Trophoblast cell (in vitro differentiated cells and primary cell): ENCODE measurements around the gene RHO.
A peak's percentile ranks its signal among the peaks of the same experiment; 100 is the strongest.

ENCODE experiments used
- DNase-seq, 2 donors: peaks; one replicate each; pipeline ENCODE4 v3.0.0-alpha.2; 2016
- H2AFZ ChIP-seq: 2 replicates; pipeline ENCODE4 v1.6.1; 2013; ENCODE audit warnings: low read length, moderate library complexity, mild to moderate bottlenecking; ENCODE audit not compliant: insufficient read depth, poor library complexity
- H2AK5ac ChIP-seq: 2 replicates; pipeline ENCODE4 v1.6.1; 2013; ENCODE audit warnings: mild to moderate bottlenecking, low read length
- H2BK120ac ChIP-seq: 2 replicates; pipeline ENCODE4 v1.6.1; 2013; ENCODE audit warnings: low read length, mild to moderate bottlenecking, moderate library complexity; ENCODE audit not compliant: insufficient read depth, poor library complexity
- H2BK12ac ChIP-seq: 2 replicates; pipeline ENCODE4 v1.6.1; 2013; ENCODE audit warnings: mild to moderate bottlenecking, low read length, moderate library complexity
- H2BK5ac ChIP-seq: 2 replicates; pipeline ENCODE4 v1.6.1; 2013; ENCODE audit warnings: low read length, low read depth, moderate library complexity, mild to moderate bottlenecking; ENCODE audit not compliant: poor library complexity
- H3K14ac ChIP-seq: 2 replicates; pipeline ENCODE4 v1.6.1; 2013; ENCODE audit warnings: mild to moderate bottlenecking, low read length
- H3K18ac ChIP-seq: 2 replicates; pipeline ENCODE4 v1.6.1; 2013; ENCODE audit warnings: mild to moderate bottlenecking, low read length
- H3K23ac ChIP-seq: 2 replicates; pipeline ENCODE4 v1.6.1; 2013; ENCODE audit warnings: low read length
- H3K27ac ChIP-seq: 2 replicates; pipeline ENCODE4 v1.5.1; 2013; ENCODE audit warnings: low read depth, mild to moderate bottlenecking, inconsistent platforms, low read length, moderate library complexity
- H3K27me3 ChIP-seq: 2 replicates; pipeline ENCODE4 v1.6.1; 2013; ENCODE audit warnings: inconsistent platforms, mild to moderate bottlenecking, low read length, moderate library complexity; ENCODE audit not compliant: insufficient read depth
- H3K36me3 ChIP-seq, 2 experiments: 1 replicate in 1 of 2; 2 replicates in 1 of 2; pipeline ENCODE4 v1.6.1; 2013; ENCODE audit warnings: low read length in 2 of 2, mild to moderate bottlenecking in 2 of 2, moderate library complexity in 1 of 2; ENCODE audit not compliant: insufficient read depth in 2 of 2, control insufficient read depth in 1 of 2
- H3K4ac ChIP-seq: 2 replicates; pipeline ENCODE4 v1.6.1; 2013; ENCODE audit warnings: low read depth, mild to moderate bottlenecking, low read length, moderate library complexity
- H3K4me1 ChIP-seq, 2 experiments: 1 replicate in 1 of 2; 2 replicates in 1 of 2; pipeline ENCODE4 v1.6.1; 2013; ENCODE audit warnings: low read length in 2 of 2, mild to moderate bottlenecking in 2 of 2, moderate library complexity in 1 of 2; ENCODE audit not compliant: insufficient read depth in 2 of 2, control insufficient read depth in 1 of 2
- H3K4me2 ChIP-seq: 2 replicates; pipeline ENCODE4 v1.6.1; 2013; ENCODE audit warnings: inconsistent platforms, mild to moderate bottlenecking, low read length, moderate library complexity
- H3K4me3 ChIP-seq: 2 replicates; pipeline ENCODE4 v1.5.1; 2013; ENCODE audit warnings: mild to moderate bottlenecking, low read depth, low read length, inconsistent platforms
- H3K79me1 ChIP-seq: one replicate; pipeline ENCODE4 v1.6.1; 2013; ENCODE audit warnings: low read length
- H3K79me2 ChIP-seq: 2 replicates; pipeline ENCODE4 v1.6.1; 2013; ENCODE audit warnings: low read length, mild to moderate bottlenecking; ENCODE audit not compliant: control insufficient read depth, insufficient read depth, poor library complexity
- H3K9ac ChIP-seq: 2 replicates; pipeline ENCODE4 v1.6.1; 2013; ENCODE audit warnings: mild to moderate bottlenecking, low read length
- H3K9me3 ChIP-seq: 2 replicates; pipeline ENCODE4 v1.6.1; 2013; ENCODE audit warnings: low read depth, mild to moderate bottlenecking, control low read depth, inconsistent platforms, low read length; ENCODE audit not compliant: insufficient read depth
- H4K12ac ChIP-seq: 2 replicates; pipeline ENCODE4 v1.6.1; 2013; ENCODE audit warnings: low read depth, mild to moderate bottlenecking, low read length, moderate library complexity
- H4K8ac ChIP-seq: 2 replicates; pipeline ENCODE4 v1.6.1; 2013; ENCODE audit warnings: low read depth, mild to moderate bottlenecking, low read length, moderate library complexity
- H4K91ac ChIP-seq: one replicate; pipeline ENCODE4 v1.6.1; 2013; ENCODE audit warnings: low read depth, mild to moderate bottlenecking, low read length, moderate library complexity
- WGBS: extraction: QIAGEN DNeasy Blood & Tissue Kit; methylation state at CpG from one replicate; pipeline ENCODE4 v1.1.7; 2013; ENCODE audit warnings: missing lambda C conversion rate; ENCODE audit not compliant: insufficient read length, insufficient coverage; ENCODE audit errors: extremely low coverage; 5-methylcytosine and 5-hydroxymethylcytosine counted together

The RHO gene

DNA sequence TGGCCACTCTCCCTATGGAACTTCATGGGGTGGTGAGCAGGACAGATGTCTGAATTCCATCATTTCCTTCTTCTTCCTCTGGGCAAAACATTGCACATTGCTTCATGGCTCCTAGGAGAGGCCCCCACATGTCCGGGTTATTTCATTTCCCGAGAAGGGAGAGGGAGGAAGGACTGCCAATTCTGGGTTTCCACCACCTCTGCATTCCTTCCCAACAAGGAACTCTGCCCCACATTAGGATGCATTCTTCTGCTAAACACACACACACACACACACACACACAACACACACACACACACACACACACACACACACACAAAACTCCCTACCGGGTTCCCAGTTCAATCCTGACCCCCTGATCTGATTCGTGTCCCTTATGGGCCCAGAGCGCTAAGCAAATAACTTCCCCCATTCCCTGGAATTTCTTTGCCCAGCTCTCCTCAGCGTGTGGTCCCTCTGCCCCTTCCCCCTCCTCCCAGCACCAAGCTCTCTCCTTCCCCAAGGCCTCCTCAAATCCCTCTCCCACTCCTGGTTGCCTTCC, 1.9 kb downstream of the RHO start:
- no peaks in the 10 kb centered on the region for H3K36me3 ChIP-seq
- H3K9ac ChIP-seq: peak overlapping the region; percentile 38
- H4K8ac ChIP-seq: no peak overlapping the region
- H3K23ac ChIP-seq: no peak overlapping the region
- no peak overlapping the region for H3K18ac ChIP-seq
- no peak overlapping the region for H3K27ac ChIP-seq
- H2AFZ ChIP-seq: no peak overlapping the region
- WGBS: no CpG with 5 or more reads among the region's 6 CpGs
- DNase-seq: no peak
- H3K14ac ChIP-seq: peak overlapping the region; percentile 13
- no peak overlapping the region for H3K4me2 ChIP-seq
- H3K9me3 ChIP-seq: peaks cover 3% of the 10 kb centered on the region
- no peak overlapping the region for H4K12ac ChIP-seq
- peak overlapping the region; percentile 44 for H2BK12ac ChIP-seq
- no peak overlapping the region for H2BK120ac ChIP-seq
- no peak overlapping the region for H3K4ac ChIP-seq
- peaks cover 20 to 25% of the 10 kb centered on the region in 2 experiments for H3K4me1 ChIP-seq
- peak overlapping the region; percentile 21 for H4K91ac ChIP-seq
- no peak overlapping the region for H2BK5ac ChIP-seq
- peak overlapping the region; percentile 31 for H2AK5ac ChIP-seq
- H3K27me3 ChIP-seq: no peaks in the 10 kb centered on the region
- no peaks in the 10 kb centered on the region for H3K79me2 ChIP-seq
- H3K79me1 ChIP-seq: peaks cover 14% of the 10 kb centered on the region
- no peak overlapping the region for H3K4me3 ChIP-seq

GRCh38 chr3:129530821-129531220, 2.4 kb downstream of the RHO start:
- H3K4ac ChIP-seq: no peak overlapping the region
- no peak overlapping the region for H3K23ac ChIP-seq
- peak overlapping the region; percentile 44 for H2BK12ac ChIP-seq
- no peak overlapping the region for H3K4me3 ChIP-seq
- H3K4me2 ChIP-seq: no peak overlapping the region
- H2BK5ac ChIP-seq: no peak overlapping the region
- H4K12ac ChIP-seq: no peak overlapping the region
- peaks cover 3% of the 10 kb centered on the region for H3K9me3 ChIP-seq
- H3K36me3 ChIP-seq: no peaks in the 10 kb centered on the region
- H4K8ac ChIP-seq: no peak overlapping the region
- no peak for DNase-seq
- peak overlapping the region; percentile 13 for H3K14ac ChIP-seq
- H3K9ac ChIP-seq: peak overlapping the region; percentile 38
- no peak overlapping the region for H2AFZ ChIP-seq
- no peaks in the 10 kb centered on the region for H3K27me3 ChIP-seq
- H2BK120ac ChIP-seq: no peak overlapping the region
- peaks cover 20 to 25% of the 10 kb centered on the region in 2 experiments for H3K4me1 ChIP-seq
- H2AK5ac ChIP-seq: peak overlapping the region; percentile 31
- H3K27ac ChIP-seq: no peak overlapping the region
- H4K91ac ChIP-seq: peak overlapping the region; percentile 21
- WGBS: no CpG with 5 or more reads among the region's 13 CpGs
- no peaks in the 10 kb centered on the region for H3K79me2 ChIP-seq
- peaks cover 15% of the 10 kb centered on the region for H3K79me1 ChIP-seq
- no peak overlapping the region for H3K18ac ChIP-seq

DNA sequence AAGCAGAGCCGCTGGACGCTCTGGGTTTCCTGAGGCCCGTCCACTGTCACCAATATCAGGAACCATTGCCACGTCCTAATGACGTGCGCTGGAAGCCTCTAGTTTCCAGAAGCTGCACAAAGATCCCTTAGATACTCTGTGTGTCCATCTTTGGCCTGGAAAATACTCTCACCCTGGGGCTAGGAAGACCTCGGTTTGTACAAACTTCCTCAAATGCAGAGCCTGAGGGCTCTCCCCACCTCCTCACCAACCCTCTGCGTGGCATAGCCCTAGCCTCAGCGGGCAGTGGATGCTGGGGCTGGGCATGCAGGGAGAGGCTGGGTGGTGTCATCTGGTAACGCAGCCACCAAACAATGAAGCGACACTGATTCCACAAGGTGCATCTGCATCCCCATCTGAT, 3.3 kb downstream of the RHO start:
- Histone ChIP-seq H3K27ac (no peak overlapping the region), H2AK5ac (no peak overlapping the region)

DNA sequence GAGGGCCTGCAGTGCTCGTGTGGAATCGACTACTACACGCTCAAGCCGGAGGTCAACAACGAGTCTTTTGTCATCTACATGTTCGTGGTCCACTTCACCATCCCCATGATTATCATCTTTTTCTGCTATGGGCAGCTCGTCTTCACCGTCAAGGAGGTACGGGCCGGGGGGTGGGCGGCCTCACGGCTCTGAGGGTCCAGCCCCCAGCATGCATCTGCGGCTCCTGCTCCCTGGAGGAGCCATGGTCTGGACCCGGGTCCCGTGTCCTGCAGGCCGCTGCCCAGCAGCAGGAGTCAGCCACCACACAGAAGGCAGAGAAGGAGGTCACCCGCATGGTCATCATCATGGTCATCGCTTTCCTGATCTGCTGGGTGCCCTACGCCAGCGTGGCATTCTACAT, 3.8 kb downstream of the RHO start:
- Histone ChIP-seq H3K4me2 (no peak overlapping the region), H3K4ac (no peak overlapping the region), H4K12ac (no peak overlapping the region), H2BK12ac (no peak overlapping the region), H3K23ac (no peak overlapping the region), H3K27ac (no peak overlapping the region), H2AK5ac (no peak overlapping the region), H3K14ac (no peak overlapping the region), H2AFZ (no peak overlapping the region), H3K9ac (no peak overlapping the region), H3K79me1 (peaks cover 15% of the 10 kb centered on the region), H4K91ac (no peak overlapping the region), H3K79me2 (no peaks in the 10 kb centered on the region), H3K4me3 (no peak overlapping the region), H3K18ac (no peak overlapping the region), H4K8ac (no peak overlapping the region), H2BK5ac (no peak overlapping the region), H2BK120ac (no peak overlapping the region), H3K4me1 (peaks cover 20 to 28% of the 10 kb centered on the region in 2 experiments), H3K27me3 (no peaks in the 10 kb centered on the region), H3K36me3 (no peaks in the 10 kb centered on the region), H3K9me3 (peaks cover 3% of the 10 kb centered on the region)
- WGBS: no CpG with 5 or more reads among the region's 20 CpGs
- DNase-seq: no peak

More for the DNA sequence above, 3.3 kb downstream of the RHO start:
- no peak overlapping the region for H4K12ac ChIP-seq
- no peak overlapping the region for H4K91ac ChIP-seq
- no peak overlapping the region for H3K23ac ChIP-seq
- H3K4me1 ChIP-seq: peaks cover 20 to 28% of the 10 kb centered on the region in 2 experiments
- H2BK12ac ChIP-seq: no peak overlapping the region
- H3K18ac ChIP-seq: no peak overlapping the region
- no peaks in the 10 kb centered on the region for H3K79me2 ChIP-seq
- WGBS: no CpG with 5 or more reads among the region's 11 CpGs
- no peak overlapping the region for H3K9ac ChIP-seq
- H4K8ac ChIP-seq: no peak overlapping the region
- peaks cover 3% of the 10 kb centered on the region for H3K9me3 ChIP-seq
- no peak overlapping the region for H3K14ac ChIP-seq
- H2BK120ac ChIP-seq: no peak overlapping the region
- no peaks in the 10 kb centered on the region for H3K27me3 ChIP-seq
- no peak overlapping the region for H3K4me3 ChIP-seq
- no peak overlapping the region for H2BK5ac ChIP-seq
- DNase-seq: no peak
- no peak overlapping the region for H3K4me2 ChIP-seq
- H2AFZ ChIP-seq: no peak overlapping the region
- no peak overlapping the region for H3K4ac ChIP-seq
- H3K79me1 ChIP-seq: peaks cover 15% of the 10 kb centered on the region
- no peaks in the 10 kb centered on the region for H3K36me3 ChIP-seq
